Measurements from ENCODE around the gene PGLYRP4.

PGLYRP4 gene

DNA sequence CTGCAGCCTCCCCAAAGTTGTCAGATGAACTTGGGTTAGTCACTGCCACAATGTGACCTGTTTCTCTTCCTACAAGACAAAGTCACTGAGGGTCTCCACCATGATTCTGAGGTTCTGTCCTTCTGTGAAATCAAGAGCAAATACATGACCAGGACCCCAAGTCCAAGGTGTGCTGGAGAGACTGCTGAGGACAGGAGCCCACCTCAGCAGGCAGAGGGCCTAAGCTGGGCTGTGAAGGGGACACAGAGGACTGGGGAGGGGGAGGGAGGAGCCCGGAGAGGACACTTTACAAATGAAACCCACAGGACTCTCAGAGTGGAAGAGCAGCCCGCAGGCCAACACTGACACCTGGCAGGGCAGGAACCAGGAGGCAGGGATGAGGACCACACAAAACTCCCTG lies 39.2 kb downstream of the PGLYRP4 start:
- Histone ChIP-seq H3K36me3 (ENCODE audit: insufficient read depth, low read length) (no peaks in the 10 kb centered on the region), H3F3A (ENCODE audit: low read depth) (no peaks in the 10 kb centered on the region), H3K27me3 (ENCODE audit: insufficient read depth, low read length, poor library complexity, severe bottlenecking) (no peaks in the 10 kb centered on the region), H3K9me3 (ENCODE audit: insufficient read depth, low read depth, low read length) (no peaks in the 10 kb centered on the region), H4K20me1 (ENCODE audit: insufficient read depth, low read length, poor library complexity, severe bottlenecking) (no peaks in the 10 kb centered on the region), H3K4me1 (ENCODE audit: insufficient read depth, low read length, poor library complexity, severe bottlenecking) (peaks cover 3% of the 10 kb centered on the region), H2AFZ (ENCODE audit: low read length) (no peak overlapping the region), H3K9ac (ENCODE audit: low read depth, low read length, poor library complexity, severe bottlenecking) (no peak overlapping the region), H3K79me2 (ENCODE audit: insufficient read depth, low read length) (no peaks in the 10 kb centered on the region), H3K4me3 (ENCODE audit: low read length, poor library complexity, severe bottlenecking) (no peak overlapping the region), H3K9me2 (replicated peaks; ENCODE audit: low read depth, low read length) (no peaks in the 10 kb centered on the region), H3K4me2 (ENCODE audit: low read depth, low read length, poor library complexity, severe bottlenecking) (no peak overlapping the region)
- no peak for TF ChIP-seq EZH2phosphoT487 (IDR thresholded peaks at IDR 0.05; ENCODE audit: borderline replicate concordance)
- TF ChIP-seq, protein P1, sequence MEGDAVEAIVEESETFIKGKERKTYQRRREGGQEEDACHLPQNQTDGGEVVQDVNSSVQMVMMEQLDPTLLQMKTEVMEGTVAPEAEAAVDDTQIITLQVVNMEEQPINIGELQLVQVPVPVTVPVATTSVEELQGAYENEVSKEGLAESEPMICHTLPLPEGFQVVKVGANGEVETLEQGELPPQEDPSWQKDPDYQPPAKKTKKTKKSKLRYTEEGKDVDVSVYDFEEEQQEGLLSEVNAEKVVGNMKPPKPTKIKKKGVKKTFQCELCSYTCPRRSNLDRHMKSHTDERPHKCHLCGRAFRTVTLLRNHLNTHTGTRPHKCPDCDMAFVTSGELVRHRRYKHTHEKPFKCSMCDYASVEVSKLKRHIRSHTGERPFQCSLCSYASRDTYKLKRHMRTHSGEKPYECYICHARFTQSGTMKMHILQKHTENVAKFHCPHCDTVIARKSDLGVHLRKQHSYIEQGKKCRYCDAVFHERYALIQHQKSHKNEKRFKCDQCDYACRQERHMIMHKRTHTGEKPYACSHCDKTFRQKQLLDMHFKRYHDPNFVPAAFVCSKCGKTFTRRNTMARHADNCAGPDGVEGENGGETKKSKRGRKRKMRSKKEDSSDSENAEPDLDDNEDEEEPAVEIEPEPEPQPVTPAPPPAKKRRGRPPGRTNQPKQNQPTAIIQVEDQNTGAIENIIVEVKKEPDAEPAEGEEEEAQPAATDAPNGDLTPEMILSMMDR (conservative IDR thresholded peaks at IDR 0.05; ENCODE audit: low read length): no peak

DNA sequence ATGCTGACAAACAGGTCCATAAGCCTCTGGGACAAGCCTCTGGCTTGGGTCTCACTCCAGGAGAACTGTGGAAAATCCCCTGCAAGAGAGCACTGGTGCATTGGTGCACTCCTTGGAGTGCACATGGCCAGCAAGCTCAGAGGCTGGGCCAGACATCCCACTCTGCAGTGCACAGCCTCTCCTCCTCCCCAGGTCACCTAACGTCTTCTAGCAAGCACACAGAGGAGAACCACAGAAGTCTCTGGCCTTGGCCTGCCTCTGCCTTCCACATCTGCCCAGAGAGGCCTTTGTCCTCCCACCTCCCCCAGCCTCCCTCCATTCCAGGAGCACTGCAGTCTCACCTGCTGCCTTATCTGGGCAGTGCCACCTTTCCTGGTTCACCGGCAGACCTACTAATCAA lies 40.1 kb downstream of the PGLYRP4 start:
- Histone ChIP-seq H3K4me1 (ENCODE audit: insufficient read depth, low read length, poor library complexity, severe bottlenecking) (peaks cover 3% of the 10 kb centered on the region), H2AFZ (ENCODE audit: low read length) (no peak overlapping the region), H3K4me2 (ENCODE audit: low read depth, low read length, poor library complexity, severe bottlenecking) (no peak overlapping the region), H3K9me3 (ENCODE audit: insufficient read depth, low read depth, low read length) (no peaks in the 10 kb centered on the region), H3K4me3 (ENCODE audit: low read length, poor library complexity, severe bottlenecking) (no peak overlapping the region), H4K20me1 (ENCODE audit: insufficient read depth, low read length, poor library complexity, severe bottlenecking) (no peaks in the 10 kb centered on the region), H3F3A (ENCODE audit: low read depth) (no peaks in the 10 kb centered on the region), H3K9ac (ENCODE audit: low read depth, low read length, poor library complexity, severe bottlenecking) (no peak overlapping the region), H3K36me3 (ENCODE audit: insufficient read depth, low read length) (no peaks in the 10 kb centered on the region), H3K79me2 (ENCODE audit: insufficient read depth, low read length) (no peaks in the 10 kb centered on the region), H3K9me2 (replicated peaks; ENCODE audit: low read depth, low read length) (no peaks in the 10 kb centered on the region), H3K27me3 (ENCODE audit: insufficient read depth, low read length, poor library complexity, severe bottlenecking) (no peaks in the 10 kb centered on the region)
- TF ChIP-seq EZH2phosphoT487 (IDR thresholded peaks at IDR 0.05; ENCODE audit: borderline replicate concordance): no peak

DNA sequence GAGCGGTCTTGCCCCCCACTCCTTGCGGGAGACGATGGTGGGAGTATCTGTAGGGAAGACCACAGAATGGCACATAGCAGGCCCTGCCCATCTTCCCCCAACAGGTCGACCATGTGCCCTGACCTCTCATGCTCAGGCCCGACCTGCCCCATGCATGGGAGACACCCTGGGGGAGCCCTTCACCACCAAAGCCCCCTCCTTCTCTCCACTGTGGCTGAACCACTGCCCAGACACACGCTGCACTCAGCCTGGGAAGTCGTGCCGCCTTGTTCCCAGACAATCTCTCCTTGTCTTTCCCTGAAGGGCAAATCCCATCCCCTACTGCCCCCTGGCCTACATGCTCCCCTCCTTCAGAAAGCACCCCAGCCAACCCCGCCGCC lies 41.4 kb downstream of the PGLYRP4 start:
- Histone ChIP-seq H3K9me3 (ENCODE audit: insufficient read depth, low read depth, low read length) (no peaks in the 10 kb centered on the region), H3F3A (ENCODE audit: low read depth) (no peaks in the 10 kb centered on the region), H3K27me3 (ENCODE audit: insufficient read depth, low read length, poor library complexity, severe bottlenecking) (no peaks in the 10 kb centered on the region), H3K36me3 (ENCODE audit: insufficient read depth, low read length) (no peaks in the 10 kb centered on the region), H3K9me2 (replicated peaks; ENCODE audit: low read depth, low read length) (no peaks in the 10 kb centered on the region), H3K9ac (ENCODE audit: low read depth, low read length, poor library complexity, severe bottlenecking) (no peak overlapping the region), H2AFZ (ENCODE audit: low read length) (no peak overlapping the region), H3K4me3 (ENCODE audit: low read length, poor library complexity, severe bottlenecking) (no peak overlapping the region), H3K4me1 (ENCODE audit: insufficient read depth, low read length, poor library complexity, severe bottlenecking) (peaks cover 3% of the 10 kb centered on the region), H3K4me2 (ENCODE audit: low read depth, low read length, poor library complexity, severe bottlenecking) (no peak overlapping the region), H3K79me2 (ENCODE audit: insufficient read depth, low read length) (no peaks in the 10 kb centered on the region), H4K20me1 (ENCODE audit: insufficient read depth, low read length, poor library complexity, severe bottlenecking) (no peaks in the 10 kb centered on the region)
- TF ChIP-seq, protein P1 (conservative IDR thresholded peaks at IDR 0.05; ENCODE audit: low read length): no peak
- TF ChIP-seq EZH2phosphoT487 (IDR thresholded peaks at IDR 0.05; ENCODE audit: borderline replicate concordance): no peak
